A549 (cell line): Measurements from ENCODE around the gene UTP14C. TPM values are rescaled to one million over a fixed set of nuclear protein-coding genes. Genes with fewer than 3 reads are reported as not detected.

ENCODE experiments used
- ATAC-seq, 2 experiments: fragments of 200-7000 bp in 1 of 2; fragments of >200 bp in 1 of 2; cut with Nextera tagmentation in 1 of 2; cut with Tn5 transposase in 1 of 2; 3 replicates each; pipeline versions ENCODE4 v1.8.0 to v1.9.1; 2018 to 2020; ENCODE audit warnings: mild to moderate bottlenecking in 1 of 2, moderate library complexity in 1 of 2
- CTCF ChIA-PET: fragments of 300-600 bp; sonication (Branson Sonifier 250); formaldehyde crosslinking; extraction: SDS; loops from one replicate; lab custom pipeline; 2021; ENCODE audit warnings: antibody characterized with exemption, inconsistent platforms; lab: Yijun Ruan, JAX
- POLR2A ChIA-PET: fragments of 350-600 bp; formaldehyde crosslinking; extraction: SDS; loops from one replicate; lab custom pipeline; 2021; ENCODE audit warnings: antibody characterized with exemption, inconsistent platforms; lab: Yijun Ruan, JAX
- DNase-seq, 2 experiments: peaks; one replicate each; pipeline versions ENCODE4 v3.0.0 to v3.0.0-alpha.2; 2011 to 2016; ENCODE audit warnings: low read depth in 1 of 2, low spot score in 1 of 2
- FAIRE-seq: peaks from 2 replicates; lab custom pipeline; 2011; peaks lifted over from hg19 to GRCh38; lab: Jason Lieb, UNC
- H3K27ac ChIP-seq, 2 experiments: fragments of >200 bp; sonication (Bioruptor Twin); formaldehyde crosslinking; 3 replicates each; pipeline ENCODE4 v1.5.1; 2016 to 2017
- H3K4me1 ChIP-seq: fragments of >200 bp; sonication (Bioruptor Twin); formaldehyde crosslinking; 3 replicates; pipeline ENCODE4 v1.6.1; 2016
- H3K4me2 ChIP-seq: fragments of >200 bp; sonication (Bioruptor Twin); formaldehyde crosslinking; 3 replicates; pipeline ENCODE4 v1.6.1; 2016
- H3K4me3 ChIP-seq: fragments of >200 bp; sonication (Bioruptor Twin); formaldehyde crosslinking; 3 replicates; pipeline ENCODE4 v1.5.1; 2016
- H3K9me3 ChIP-seq: fragments of >200 bp; sonication (Bioruptor Twin); formaldehyde crosslinking; 3 replicates; pipeline ENCODE4 v1.6.1; 2016
- BHLHE40 ChIP-seq: IDR thresholded peaks from 2 replicates; pipeline ENCODE4 v1.6.1; 2012; ENCODE audit warnings: low read depth, low read length, inconsistent platforms
- CBX8 ChIP-seq: fragments of 200-600 bp; sonication (generic); IDR thresholded peaks from 2 replicates; pipeline ENCODE4 v1.6.1; 2016
- CHD4 ChIP-seq: fragments of 200-600 bp; sonication (generic); IDR thresholded peaks from 2 replicates; pipeline ENCODE4 v1.6.1; 2016; ENCODE audit warnings: antibody characterized with exemption, mild to moderate bottlenecking, borderline replicate concordance
- E2F6 ChIP-seq: IDR thresholded peaks from 2 replicates; pipeline ENCODE4 v1.6.1; 2012; ENCODE audit warnings: low read depth, borderline replicate concordance
- EHF ChIP-seq: fragments of 250-450 bp; sonication (Bioruptor Pico); IDR thresholded peaks from 2 replicates; pipeline ENCODE4 v1.5.0; 2020; ENCODE audit warnings: mild to moderate bottlenecking
- ELK1 ChIP-seq: fragments of 150-350 bp; IDR thresholded peaks from 2 replicates; pipeline ENCODE4 v1.6.1; 2014; ENCODE audit warnings: low read depth, mild to moderate bottlenecking, low read length
- GATA3 ChIP-seq: IDR thresholded peaks from 2 replicates; pipeline ENCODE4 v1.6.1; 2012; ENCODE audit warnings: borderline replicate concordance
- HEYL ChIP-seq: fragments of 250-450 bp; sonication (Bioruptor Pico); IDR thresholded peaks from 2 replicates; pipeline ENCODE4 v1.8.0; 2021; ENCODE audit warnings: mild to moderate bottlenecking, moderate library complexity
- HOXA7 ChIP-seq: fragments of 250-450 bp; sonication (Bioruptor Pico); IDR thresholded peaks from 2 replicates; pipeline ENCODE4 v1.5.0; 2020; ENCODE audit warnings: mild to moderate bottlenecking, moderate library complexity
- HOXB5 ChIP-seq: fragments of 250-450 bp; sonication (Bioruptor Pico); IDR thresholded peaks from 2 replicates; pipeline ENCODE4 v1.5.0; 2020; ENCODE audit warnings: mild to moderate bottlenecking, moderate library complexity
- KDM5A ChIP-seq: fragments of 200-600 bp; sonication (generic); IDR thresholded peaks from 2 replicates; pipeline ENCODE4 v1.6.1; 2016; ENCODE audit warnings: antibody characterized with exemption, mild to moderate bottlenecking
- MYC ChIP-seq: IDR thresholded peaks from 2 replicates; pipeline ENCODE4 v1.6.1; 2012; ENCODE audit warnings: mild to moderate bottlenecking, inconsistent platforms, low read length, improper control_type of control experiment, borderline replicate concordance
- NFE2L2 ChIP-seq: fragments of 150-350 bp; conservative IDR thresholded peaks from 2 replicates; pipeline ENCODE4 v1.6.1; 2014; ENCODE audit warnings: low read length
- PBX3 ChIP-seq: IDR thresholded peaks from 2 replicates; pipeline ENCODE4 v1.6.1; 2012
- PHF8 ChIP-seq: fragments of 200-600 bp; sonication (generic); IDR thresholded peaks from 2 replicates; pipeline ENCODE4 v1.6.1; 2016; ENCODE audit warnings: low read depth, mild to moderate bottlenecking, antibody characterized with exemption, moderate library complexity, borderline replicate concordance
- POLR2A ChIP-seq: IDR thresholded peaks from 2 replicates; pipeline ENCODE4 v1.6.1; 2012; ENCODE audit warnings: mild to moderate bottlenecking, low read length
- POLR2AphosphoS2 ChIP-seq: conservative IDR thresholded peaks from 2 replicates; pipeline ENCODE4 v1.6.1; 2012; ENCODE audit warnings: low read length, improper control_type of control experiment, inconsistent platforms
- RARB ChIP-seq: fragments of 250-450 bp; sonication (Bioruptor Pico); IDR thresholded peaks from 2 replicates; pipeline ENCODE4 v1.8.0; 2021; ENCODE audit warnings: mild to moderate bottlenecking, moderate library complexity
- RCOR1 ChIP-seq: fragments of 150-350 bp; IDR thresholded peaks from 2 replicates; pipeline ENCODE4 v1.6.1; 2014; ENCODE audit warnings: antibody characterized with exemption, low read length, low read depth
- SMC3 ChIP-seq: fragments of >200 bp; sonication (Bioruptor Twin); formaldehyde crosslinking; IDR thresholded peaks from 3 replicates; pipeline ENCODE4 v1.6.1; 2018; ENCODE audit warnings: inconsistent platforms
- SREBF2 ChIP-seq: fragments of 450-650 bp; IDR thresholded peaks from 2 replicates; pipeline ENCODE4 v1.6.1; 2014; ENCODE audit warnings: mild to moderate bottlenecking, moderate library complexity
- TP53 ChIP-seq: fragments of 250-450 bp; sonication (Bioruptor Pico); IDR thresholded peaks from 2 replicates; pipeline ENCODE4 v1.5.0; 2021; ENCODE audit warnings: mild to moderate bottlenecking, moderate library complexity
- ZC3H11A ChIP-seq: fragments of 450-650 bp; IDR thresholded peaks from 2 replicates; pipeline ENCODE4 v1.6.1; 2014; ENCODE audit warnings: antibody characterized with exemption, mild to moderate bottlenecking
- ZNF302 ChIP-seq: fragments of 250-450 bp; sonication (Bioruptor Pico); IDR thresholded peaks from 2 replicates; pipeline ENCODE4 v1.9.0; 2021; ENCODE audit warnings: inconsistent platforms, mild to moderate bottlenecking, moderate library complexity
- ZSCAN20 ChIP-seq: fragments of 250-450 bp; sonication (Bioruptor Pico); IDR thresholded peaks from 2 replicates; pipeline ENCODE4 v1.8.0; 2022; ENCODE audit warnings: mild to moderate bottlenecking, moderate library complexity
- WGBS: methylation state at CpG from one replicate; pipeline ENCODE4 v1.1.6; 2017; ENCODE audit errors: missing lambda C conversion rate; 5-methylcytosine and 5-hydroxymethylcytosine counted together
- polyA plus RNA-seq, 4 experiments: library from polyadenylated mRNA; depleted of rRNA in 3 of 4; stranded (reverse); fragments of >200 nt; fragmentation: RNase III in 1 of 4; extraction: RNeasy Plus Mini Kit Qiagen cat#74134 plus additional on column Dnase treatment in 1 of 4; gene quantifications; 2 replicates in 3 of 4; 3 replicates in 1 of 4; pipeline ENCODE4 v1.2.3, GENCODE V29; 2011 to 2017

Gene UTP14C
- polyA plus RNA-seq, 2 of the 4 experiments (the other 2 are of a cell fraction), result 8.6 to 15.1 TPM

GRCh38 chr13:52004511-52005170, 19.9 kb upstream of the UTP14C start:
- 50% methylated on average over 1 of the region's 7 CpGs for WGBS
- POLR2A ChIA-PET, result no interaction called here

GRCh38 chr13:52005841-52006522, 18.5 kb upstream of the UTP14C start:
- Histone ChIP-seq H3K4me3 (no peak overlapping the region), H3K4me1 (0 out of 3 replicates have a peak, but pooled peaks cover 4% of the 10 kb centered on the region), H3K4me2 (no peak overlapping the region), H3K27ac (no peak overlapping the region), H3K9me3 (no peaks in the 10 kb centered on the region)
- POLR2A ChIA-PET, result no interaction called here
- DNase-seq (no peak), FAIRE-seq (no peak), ATAC-seq (no peak)
- CTCF ChIA-PET, result no interaction called here
- 63% methylated on average over 8 of the region's 13 CpGs for WGBS
- TF ChIP-seq SREBF2, result no peak
- no peak for TF ChIP-seq POLR2A
- no peak for TF ChIP-seq MYC
- TF ChIP-seq ZSCAN20 (CRISPR knock-in tag), result no peak
- no peak for TF ChIP-seq RCOR1
- TF ChIP-seq HOXA7 (CRISPR knock-in tag), result no peak
- TF ChIP-seq PBX3, result no peak
- TF ChIP-seq POLR2AphosphoS2, result no peak
- TF ChIP-seq EHF (CRISPR knock-in tag), result no peak
- TF ChIP-seq ZNF302 (CRISPR knock-in tag), result no peak
- no peak for TF ChIP-seq RARB (CRISPR knock-in tag)
- no peak for TF ChIP-seq NFE2L2
- no peak for TF ChIP-seq HEYL
- no peak for TF ChIP-seq HOXB5 (CRISPR knock-in tag)
- no peak for TF ChIP-seq SMC3
- no peak for TF ChIP-seq TP53 (CRISPR knock-in tag)
- TF ChIP-seq KDM5A, result no peak
- TF ChIP-seq GATA3, result no peak
- no peak for TF ChIP-seq BHLHE40

More at GRCh38 chr13:52004511-52005170, 19.9 kb upstream of the UTP14C start:
- DNase-seq, result no peak
- Histone ChIP-seq H3K4me2 (no peak overlapping the region), H3K9me3 (no peaks in the 10 kb centered on the region), H3K27ac (no peak overlapping the region), H3K4me1 (no peaks in the 10 kb centered on the region), H3K4me3 (no peak overlapping the region)
- CTCF ChIA-PET, result interaction anchor here (1.5 kb wide), 1 partner anchor 123 kb away, joined by 5 read pairs; no protein-coding TSS in a partner anchor
- no peak for FAIRE-seq
- ATAC-seq, result peak in 1 of 2 experiments; percentile 63; a peak in 3 of 6 replicates
- TF ChIP-seq ELK1 (no peak), CHD4 (no peak), HEYL (no peak), TP53 (CRISPR knock-in tag) (no peak), PHF8 (no peak), E2F6 (no peak), CBX8 (no peak), ZC3H11A (no peak), RARB (CRISPR knock-in tag) (no peak)
